Activated CD4-positive, CD25-positive, alpha-beta regulatory T cell treated with anti-CD3 and anti-CD28 coated beads, Interleukin-2, amount 50 U/mL, for 24 hours (primary cell): Measurements from ENCODE around the gene FCGR2B.
"Not testable (repeated sequence)": the region's sequence is repeated elsewhere in the genome, so short reads cannot be mapped to it uniquely, and the experiment has no call there.

Source experiments
- ATAC-seq, 2 donors: fragments of 150-1000 bp; cut with Tn5 transposase; one replicate each; pipeline ENCODE4 v1.10.0; 2021; ENCODE audit warnings: mild to moderate bottlenecking in 1 of 2, moderate library complexity in 1 of 2

Gene FCGR2B

GRCh38 chr1:161662684-161663339, at the start of gene FCGR2B:
TSS of gene FCGR2B (plus strand) at chr1:161663143. CDS start at chr1:161663242, 99 bp downstream.
- peak in 1 of 2 donors; percentile 25 for ATAC-seq

GRCh38 chr1:161616417-161616816, 46.5 kb upstream of the FCGR2B start:
- not testable (repeated sequence) for ATAC-seq

GRCh38 chr1:161618517-161618916, 44.4 kb upstream of the FCGR2B start:
- not testable (repeated sequence) for ATAC-seq

- ATAC-seq = not testable (repeated sequence)
Observed at GRCh38 chr1:161620399-161620798, 42.5 kb upstream of the FCGR2B start.

- peak; percentile 75 to 84 for ATAC-seq
Observed at GRCh38 chr1:161621181-161622000, 41.6 kb upstream of the FCGR2B start.

- not testable (repeated sequence) for ATAC-seq
Observed at GRCh38 chr1:161622054-161622453, 40.9 kb upstream of the FCGR2B start.

GRCh38 chr1:161623401-161624051, 39.4 kb upstream of the FCGR2B start:
- ATAC-seq = peak; percentile 17 to 40

GRCh38 chr1:161624605-161625004, 38.3 kb upstream of the FCGR2B start:
- ATAC-seq = not testable (repeated sequence)

GRCh38 chr1:161626445-161627146, 36.3 kb upstream of the FCGR2B start:
- ATAC-seq = not testable (repeated sequence)

GRCh38 chr1:161630128-161630742, 32.7 kb upstream of the FCGR2B start:
- ATAC-seq = not testable (repeated sequence)

- no peak for ATAC-seq
Observed at GRCh38 chr1:161631076-161631475, 31.9 kb upstream of the FCGR2B start, which contains the start of gene FCGR3B. TSS of gene FCGR3B (minus strand) at chr1:161631176. CDS start at chr1:161631094, 82 bp downstream.

- not testable (repeated sequence) for ATAC-seq
Observed at GRCh38 chr1:161634993-161635392, 27.9 kb upstream of the FCGR2B start.

GRCh38 chr1:161636189-161636782, 26.7 kb upstream of the FCGR2B start:
- peak; percentile 46 to 75 for ATAC-seq

GRCh38 chr1:161636976-161637375, 26.0 kb upstream of the FCGR2B start:
- ATAC-seq = not testable (repeated sequence)

GRCh38 chr1:161638251-161638993, 24.5 kb upstream of the FCGR2B start:
- ATAC-seq = not testable (repeated sequence)

GRCh38 chr1:161639203-161639602, 23.7 kb upstream of the FCGR2B start:
- not testable (repeated sequence) for ATAC-seq

GRCh38 chr1:161642697-161643096, 20.2 kb upstream of the FCGR2B start:
- ATAC-seq = not testable (repeated sequence)

GRCh38 chr1:161643481-161644208, 19.3 kb upstream of the FCGR2B start:
- not testable (repeated sequence) for ATAC-seq

- ATAC-seq = not testable (repeated sequence)
Observed at GRCh38 chr1:161644855-161645254, 18.1 kb upstream of the FCGR2B start.
